Fibroblast of pulmonary artery (primary cell): ENCODE measurements around the gene COPS2.
A peak's percentile ranks its signal among the peaks of the same experiment; 100 is the strongest.

Source experiments
- DNase-seq: peaks from one replicate; pipeline ENCODE4 v3.0.0-alpha.2; 2010; ENCODE audit warnings: low read depth
- H3K4me3 ChIP-seq: replicated peaks from 2 replicates; pipeline ENCODE4 v1.5.1; 2011; ENCODE audit warnings: low read depth, mild to moderate bottlenecking, control low read depth, low read length, moderate library complexity
- CTCF ChIP-seq: IDR thresholded peaks from 2 replicates; pipeline ENCODE4 v1.5.1; 2011; ENCODE audit warnings: mild to moderate bottlenecking, control low read depth, low read length, inconsistent platforms; ENCODE audit errors: missing control alignments

COPS2 gene

GRCh38 chr15:49174902-49175301 is 19.5 kb upstream of the COPS2 start:
- no peak for TF ChIP-seq CTCF
- H3K4me3 ChIP-seq: no peak overlapping the region
- DNase-seq: no peak

DNA sequence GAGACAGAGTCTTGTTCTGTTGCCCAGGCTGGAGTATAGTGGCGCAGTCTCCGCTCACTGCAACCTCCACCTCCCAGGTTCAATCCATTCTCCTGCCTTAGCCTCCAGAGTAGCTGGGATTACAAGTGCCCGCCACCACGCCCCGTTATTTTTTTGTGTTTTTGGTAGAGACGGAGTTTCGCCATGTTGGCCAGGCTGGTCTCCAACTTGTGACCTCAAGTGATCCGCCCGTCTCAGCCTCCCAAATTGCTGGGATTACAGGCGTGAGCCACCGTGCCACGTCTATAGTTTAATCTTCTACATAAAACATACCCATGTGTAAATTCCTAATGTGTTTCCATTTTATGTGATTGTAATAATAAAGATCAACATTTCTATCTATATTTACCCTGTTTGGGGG is 16.4 kb upstream of the COPS2 start:
- no peak overlapping the region for H3K4me3 ChIP-seq
- no peak for TF ChIP-seq CTCF
- no peak for DNase-seq

DNA sequence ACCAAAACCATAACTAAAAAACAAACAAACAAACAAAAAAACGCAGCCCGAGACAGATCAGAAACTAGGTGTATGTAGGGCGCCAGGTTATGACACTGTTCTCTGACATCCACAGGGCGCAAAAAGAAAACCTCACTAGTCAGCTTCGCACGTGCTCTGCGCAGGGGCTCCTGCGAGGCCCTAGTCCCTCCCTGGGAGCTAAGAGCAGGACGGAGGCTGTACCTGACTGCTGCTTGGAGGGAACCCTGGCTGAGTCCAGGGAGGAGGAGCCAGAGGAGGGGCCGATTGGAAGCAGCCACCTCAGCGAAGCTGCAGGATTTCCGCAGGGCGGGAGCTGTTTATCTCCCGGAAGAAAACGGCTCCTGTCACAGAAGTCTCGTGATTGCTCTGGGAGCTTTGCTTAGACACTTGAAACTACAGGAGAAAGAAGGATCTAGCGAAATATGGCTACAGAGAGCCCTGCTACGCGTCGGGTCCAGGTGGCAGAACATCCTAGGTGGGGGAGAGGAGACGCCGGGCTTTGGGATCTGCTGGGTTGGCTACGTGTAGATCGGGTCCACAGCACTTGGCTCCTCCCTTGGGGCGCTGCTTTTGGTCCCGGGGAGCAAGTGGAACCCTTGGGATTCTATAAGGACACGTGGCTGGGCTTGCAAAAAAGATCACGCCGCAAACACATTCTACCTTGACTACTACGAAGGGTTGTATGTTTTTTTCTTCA is 14.6 kb upstream of the COPS2 start, which contains the start of gene GALK2:
Gene GALK2 (plus strand): TSS at position 368 of the 718 bp plus-strand sequence. CDS start 76 bp downstream, at position 444.
- no peak for TF ChIP-seq CTCF
- H3K4me3 ChIP-seq: peak within 1 kb of the TSS; percentile 89
- peak; percentile 85 for DNase-seq

- no peak for DNase-seq
- TF ChIP-seq CTCF: no peak
- H3K4me3 ChIP-seq: no peak overlapping the region
Measured at GRCh38 chr15:49168016-49168415, 12.6 kb upstream of the COPS2 start.

DNA sequence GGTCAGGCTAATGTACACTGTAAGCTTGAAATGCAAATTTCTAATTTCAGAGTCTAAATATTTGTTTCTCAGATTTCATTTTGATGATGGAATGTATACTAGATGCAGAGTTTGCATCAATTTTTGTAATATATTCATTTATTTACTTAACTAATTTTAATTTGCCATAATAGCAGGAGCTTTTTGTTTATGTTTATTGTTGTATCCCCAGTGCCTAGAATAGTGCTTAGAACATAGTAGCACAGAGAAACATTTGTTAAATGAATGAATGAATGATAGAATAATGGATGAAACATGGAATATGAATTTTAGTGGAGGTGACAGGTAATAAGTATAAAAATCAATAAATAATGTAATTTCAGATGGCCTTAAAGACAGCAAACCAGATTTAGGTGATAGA is 9.5 kb upstream of the COPS2 start:
- TF ChIP-seq CTCF: no peak
- H3K4me3 ChIP-seq: no peak overlapping the region
- DNase-seq: no peak

- no peak for TF ChIP-seq CTCF
- H3K4me3 ChIP-seq: no peak overlapping the region
- DNase-seq: no peak
Measured at GRCh38 chr15:49163678-49164077, 8.3 kb upstream of the COPS2 start.
